ENCODE measurements around the gene OR5T2.

GRCh38 chr11:56196705-56197104 lies 37.4 kb downstream of the OR5T2 start:
- TF ChIP-seq CTCF (IDR thresholded peaks at IDR 0.05): no peak
- no peak for TF ChIP-seq POLR2AphosphoS5 (IDR thresholded peaks at IDR 0.05)
- TF ChIP-seq POLR2A (IDR thresholded peaks at IDR 0.05): no peak
- TF ChIP-seq EP300 (IDR thresholded peaks at IDR 0.05): no peak

Data from sigmoid colon (tissue), 4 donors.